ENCODE measurements around the gene CFAP410.

The CFAP410 gene

DNA sequence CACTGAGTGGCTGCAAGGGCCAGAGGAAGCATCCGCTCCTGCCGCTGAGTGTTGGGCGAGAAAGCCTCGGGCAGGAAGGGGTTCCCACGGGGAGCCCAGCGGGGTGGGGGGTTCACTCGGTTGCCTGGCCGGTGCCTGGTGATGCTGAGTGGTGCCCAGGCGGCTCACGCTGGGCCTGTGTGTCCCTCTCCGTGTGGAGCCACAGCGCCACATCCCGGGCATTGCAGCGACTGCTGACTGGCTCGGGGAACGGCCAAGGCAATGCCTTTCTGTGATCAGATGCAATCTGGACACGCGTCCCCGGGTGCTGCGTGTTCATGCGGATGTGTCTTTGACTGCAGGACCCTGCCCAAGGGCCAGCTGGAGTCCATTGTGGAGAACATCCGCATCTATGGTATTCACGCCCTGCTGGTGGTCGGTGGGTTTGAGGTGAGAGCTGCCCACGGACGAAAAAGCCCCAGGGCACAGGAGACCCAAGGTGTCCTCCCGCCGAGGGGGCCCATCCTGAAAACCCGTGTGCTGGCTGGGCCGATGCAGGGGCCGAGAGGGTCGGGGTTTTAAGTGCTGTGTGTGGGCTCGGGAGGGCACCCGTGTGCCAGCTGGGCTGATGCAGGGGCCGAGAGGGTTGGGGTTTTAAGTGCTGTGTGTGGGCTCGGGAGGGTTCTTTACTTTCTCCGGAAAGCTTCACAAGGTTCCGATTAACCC is 16.4 kb downstream of the CFAP410 start:
- no peak for DNase-seq (ENCODE audit: low read depth, low spot score)
- no peak overlapping the region for H3K4me3 ChIP-seq (ENCODE audit: low read depth, low read length)
- in situ Hi-C loops (cut with HindIII; ENCODE audit: low sequenced_read_pairs) = no loop called here
- TF ChIP-seq, protein P1, sequence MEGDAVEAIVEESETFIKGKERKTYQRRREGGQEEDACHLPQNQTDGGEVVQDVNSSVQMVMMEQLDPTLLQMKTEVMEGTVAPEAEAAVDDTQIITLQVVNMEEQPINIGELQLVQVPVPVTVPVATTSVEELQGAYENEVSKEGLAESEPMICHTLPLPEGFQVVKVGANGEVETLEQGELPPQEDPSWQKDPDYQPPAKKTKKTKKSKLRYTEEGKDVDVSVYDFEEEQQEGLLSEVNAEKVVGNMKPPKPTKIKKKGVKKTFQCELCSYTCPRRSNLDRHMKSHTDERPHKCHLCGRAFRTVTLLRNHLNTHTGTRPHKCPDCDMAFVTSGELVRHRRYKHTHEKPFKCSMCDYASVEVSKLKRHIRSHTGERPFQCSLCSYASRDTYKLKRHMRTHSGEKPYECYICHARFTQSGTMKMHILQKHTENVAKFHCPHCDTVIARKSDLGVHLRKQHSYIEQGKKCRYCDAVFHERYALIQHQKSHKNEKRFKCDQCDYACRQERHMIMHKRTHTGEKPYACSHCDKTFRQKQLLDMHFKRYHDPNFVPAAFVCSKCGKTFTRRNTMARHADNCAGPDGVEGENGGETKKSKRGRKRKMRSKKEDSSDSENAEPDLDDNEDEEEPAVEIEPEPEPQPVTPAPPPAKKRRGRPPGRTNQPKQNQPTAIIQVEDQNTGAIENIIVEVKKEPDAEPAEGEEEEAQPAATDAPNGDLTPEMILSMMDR (IDR thresholded peaks at IDR 0.05; ENCODE audit: low read depth, low read length) = no peak

DNA sequence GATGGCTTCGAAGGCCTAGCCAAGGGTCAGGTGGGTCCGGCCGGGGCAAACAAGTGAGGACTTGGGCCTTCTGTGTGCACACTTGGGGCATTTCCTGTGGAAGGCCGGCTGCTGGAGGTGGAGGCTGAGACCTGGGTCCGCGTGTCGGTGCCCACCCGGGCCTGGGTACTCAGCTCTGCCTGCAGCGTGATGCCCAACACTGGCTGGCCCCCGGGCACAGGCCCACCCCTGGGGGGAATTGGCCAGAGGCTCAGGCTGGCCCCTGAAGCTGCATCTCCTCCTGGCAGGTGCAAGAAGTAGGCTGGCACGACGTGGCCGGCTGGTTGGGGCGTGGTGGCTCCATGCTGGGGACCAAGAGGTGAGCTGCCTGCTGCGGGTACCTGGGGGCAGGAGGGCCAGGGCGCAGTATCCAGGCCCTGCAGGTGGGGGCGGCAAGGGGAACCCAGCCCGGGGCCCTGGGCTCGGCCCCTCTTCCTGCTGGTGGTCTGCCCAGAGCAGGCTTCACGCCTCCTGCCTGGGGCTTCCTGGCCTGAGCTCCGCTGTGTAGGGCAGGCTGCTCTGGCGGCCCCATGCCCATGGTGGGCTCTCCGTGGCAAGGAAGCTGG is 17.2 kb downstream of the CFAP410 start:
- no peak overlapping the region for H3K4me3 ChIP-seq (ENCODE audit: low read depth, low read length)
- in situ Hi-C loops (cut with HindIII; ENCODE audit: low sequenced_read_pairs) = no loop called here
- TF ChIP-seq, protein P1 (IDR thresholded peaks at IDR 0.05; ENCODE audit: low read depth, low read length) = no peak
- no peak for DNase-seq (ENCODE audit: low read depth, low spot score)

DNA sequence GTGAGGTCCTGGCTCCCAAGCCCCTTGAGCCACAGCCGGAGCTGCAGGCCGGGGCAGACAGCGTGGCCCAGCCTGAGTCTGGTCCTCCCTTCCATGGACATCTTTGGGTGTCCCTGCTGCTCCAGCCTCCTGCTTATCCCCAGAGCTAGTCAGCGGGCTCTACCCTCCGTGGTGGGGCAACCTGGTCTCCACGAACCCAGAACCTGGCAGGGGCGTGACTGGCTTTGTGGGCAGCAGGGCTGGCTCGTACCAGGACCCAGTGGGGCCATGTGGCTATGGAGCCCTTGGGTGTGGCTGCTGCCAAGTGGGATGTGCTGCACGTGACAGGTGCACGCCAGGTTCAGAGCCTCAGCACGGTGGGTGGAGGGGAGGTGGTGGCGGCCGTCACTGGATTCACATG is 18.3 kb downstream of the CFAP410 start:
- no peak for DNase-seq (ENCODE audit: low read depth, low spot score)
- H3K4me3 ChIP-seq (ENCODE audit: low read depth, low read length) = no peak overlapping the region
- TF ChIP-seq, protein P1 (IDR thresholded peaks at IDR 0.05; ENCODE audit: low read depth, low read length) = no peak
- in situ Hi-C loops (cut with HindIII; ENCODE audit: low sequenced_read_pairs) = no loop called here

DNA sequence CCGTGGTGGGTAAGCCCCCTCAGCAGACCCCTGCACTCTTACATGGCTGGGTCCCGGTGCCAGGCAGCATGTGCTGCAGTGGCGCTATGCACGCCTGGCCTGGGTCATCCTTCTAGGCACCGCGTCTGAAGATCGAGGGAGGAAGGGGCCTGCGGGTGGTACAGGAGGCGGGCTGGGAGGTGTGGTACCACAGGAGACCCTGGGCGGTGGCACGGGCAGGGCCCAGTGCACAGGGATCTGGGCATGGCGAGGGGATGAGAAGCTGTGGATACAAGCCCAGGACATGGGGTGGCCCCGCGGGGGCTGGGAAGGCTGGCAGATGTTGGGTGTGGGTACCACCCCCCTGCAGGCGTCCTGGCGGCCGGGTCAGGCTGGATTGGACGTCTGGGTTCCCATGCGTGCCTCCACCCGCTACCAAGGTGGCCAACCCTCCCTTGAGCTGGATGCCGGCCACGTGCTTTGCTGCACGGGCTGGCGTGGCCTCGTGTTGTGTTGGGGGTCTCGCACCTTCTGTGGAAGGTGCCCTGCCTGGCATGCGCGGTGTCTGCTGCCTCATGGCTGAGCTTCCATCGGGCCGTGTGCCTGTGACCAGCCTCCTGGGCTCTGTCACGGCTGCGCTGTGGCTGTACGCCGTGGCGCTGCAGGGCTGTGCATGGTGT is 19.7 kb downstream of the CFAP410 start:
- in situ Hi-C loops (cut with HindIII; ENCODE audit: low sequenced_read_pairs) = no loop called here
- no peak overlapping the region for H3K4me3 ChIP-seq (ENCODE audit: low read depth, low read length)
- TF ChIP-seq, protein P1 (IDR thresholded peaks at IDR 0.05; ENCODE audit: low read depth, low read length) = no peak
- DNase-seq (ENCODE audit: low read depth, low spot score) = no peak

DNA sequence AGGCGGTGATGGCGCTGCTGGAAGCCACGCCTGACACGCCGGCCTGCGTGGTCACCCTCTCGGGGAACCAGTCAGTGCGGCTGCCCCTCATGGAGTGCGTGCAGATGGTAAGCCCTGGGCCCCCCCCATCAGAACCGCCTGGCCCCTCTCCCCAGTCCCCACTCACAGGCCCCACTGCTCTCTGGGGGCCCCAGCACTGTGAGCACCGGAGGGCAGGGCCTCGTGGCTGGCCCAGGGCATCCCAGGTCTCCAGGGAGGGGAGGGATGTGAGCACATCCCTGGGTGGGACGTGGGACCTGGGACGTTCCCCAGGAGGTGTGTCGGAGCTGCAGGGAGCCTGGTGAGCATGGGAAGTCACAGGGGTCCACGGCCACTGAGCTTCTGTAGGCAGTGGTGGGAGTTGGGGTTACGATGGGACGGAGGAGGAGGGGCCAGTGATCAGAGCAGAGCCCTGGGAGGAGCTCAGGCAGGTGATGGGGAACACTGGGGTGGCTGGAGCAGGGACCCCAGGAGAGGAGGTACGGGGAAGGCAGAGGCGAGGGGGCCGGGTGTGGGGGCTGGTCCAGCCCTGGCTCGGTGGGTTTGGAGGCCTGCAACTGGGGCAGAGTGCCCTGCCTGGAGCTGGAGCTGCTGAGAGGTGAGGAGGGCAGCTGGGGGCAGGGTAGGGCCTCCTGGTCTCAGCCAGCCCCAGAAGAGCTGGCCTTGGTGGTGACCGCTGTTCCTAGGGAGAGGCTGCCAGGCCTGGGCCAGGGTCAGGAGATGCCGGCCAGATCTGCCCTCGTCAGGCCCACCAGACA is 20.5 kb downstream of the CFAP410 start:
- DNase-seq (ENCODE audit: low read depth, low spot score) = no peak
- H3K4me3 ChIP-seq (ENCODE audit: low read depth, low read length) = no peak overlapping the region
- TF ChIP-seq, protein P1 (IDR thresholded peaks at IDR 0.05; ENCODE audit: low read depth, low read length) = no peak
- in situ Hi-C loops (cut with HindIII; ENCODE audit: low sequenced_read_pairs) = no loop called here

DNA sequence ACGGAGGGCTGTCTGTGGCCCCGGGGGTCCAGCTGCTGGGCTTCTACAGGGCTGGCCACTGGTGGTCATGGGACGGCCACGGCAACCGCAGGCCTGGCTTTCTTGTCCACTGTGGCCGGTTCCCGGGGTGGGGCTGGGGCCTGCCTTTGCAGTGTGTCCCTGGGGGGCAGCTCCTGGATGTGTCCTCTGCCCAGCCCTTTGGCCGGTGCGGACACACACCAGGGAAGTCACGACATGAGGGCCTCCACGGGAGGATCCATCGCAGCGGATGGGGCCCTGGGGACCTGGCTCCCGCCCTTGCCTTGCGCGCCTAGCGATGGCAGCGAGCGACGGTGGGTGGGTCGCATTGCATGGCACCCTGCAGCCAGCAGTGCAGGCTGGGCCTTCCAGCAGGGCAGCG is 21.3 kb downstream of the CFAP410 start:
- no peak for DNase-seq (ENCODE audit: low read depth, low spot score)
- TF ChIP-seq, protein P1 (IDR thresholded peaks at IDR 0.05; ENCODE audit: low read depth, low read length) = no peak
- no peak overlapping the region for H3K4me3 ChIP-seq (ENCODE audit: low read depth, low read length)
- in situ Hi-C loops (cut with HindIII; ENCODE audit: low sequenced_read_pairs) = no loop called here
